NCI-H2196 (cell line): ENCODE measurements around the gene RAPGEF5.

Source experiments
- DNase-seq: peaks from one replicate; lab custom pipeline; 2025; ENCODE audit not compliant: unreplicated experiment; lab: John Stamatoyannopoulos, UW

RAPGEF5 gene

GRCh38 chr7:22378199-22378980 is 21.4 kb upstream of the RAPGEF5 start:
- no peak for DNase-seq

- DNase-seq, result no peak
Measured at GRCh38 chr7:22377703-22378102, 20.7 kb upstream of the RAPGEF5 start.

GRCh38 chr7:22375359-22376048 is 18.6 kb upstream of the RAPGEF5 start:
- DNase-seq, result no peak

- no peak for DNase-seq
Measured at GRCh38 chr7:22373911-22374310, 17.0 kb upstream of the RAPGEF5 start.

- DNase-seq, result no peak
Measured at GRCh38 chr7:22373388-22373787, 16.4 kb upstream of the RAPGEF5 start.

DNA sequence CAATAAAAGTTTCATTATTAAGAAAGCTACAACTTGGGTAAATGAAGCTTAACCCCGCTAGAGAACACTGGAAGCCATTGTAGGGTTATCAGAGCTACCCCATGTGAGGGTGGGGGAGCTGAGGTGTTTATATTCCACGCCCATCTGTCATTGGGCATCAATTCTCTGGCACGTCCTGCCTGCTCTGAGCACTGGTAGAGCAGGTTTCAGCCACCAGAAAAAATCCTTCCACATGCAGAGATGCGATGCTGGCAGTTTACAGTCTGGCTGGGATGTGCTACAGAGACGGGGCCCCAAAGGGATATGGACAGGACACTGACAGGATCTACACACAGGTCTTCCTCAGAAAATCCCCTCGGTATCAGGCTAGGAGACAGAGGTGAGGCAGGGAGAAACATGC is 15.9 kb upstream of the RAPGEF5 start:
- DNase-seq, result no peak

- no peak for DNase-seq
Measured at GRCh38 chr7:22371878-22372277, 14.9 kb upstream of the RAPGEF5 start.

- DNase-seq, result no peak
Measured at GRCh38 chr7:22364900-22365299, 7.9 kb upstream of the RAPGEF5 start.

- DNase-seq, result no peak
Measured at GRCh38 chr7:22363756-22364422, 6.9 kb upstream of the RAPGEF5 start.

GRCh38 chr7:22361795-22362194 is 4.8 kb upstream of the RAPGEF5 start:
- peak; percentile 94 for DNase-seq

DNA sequence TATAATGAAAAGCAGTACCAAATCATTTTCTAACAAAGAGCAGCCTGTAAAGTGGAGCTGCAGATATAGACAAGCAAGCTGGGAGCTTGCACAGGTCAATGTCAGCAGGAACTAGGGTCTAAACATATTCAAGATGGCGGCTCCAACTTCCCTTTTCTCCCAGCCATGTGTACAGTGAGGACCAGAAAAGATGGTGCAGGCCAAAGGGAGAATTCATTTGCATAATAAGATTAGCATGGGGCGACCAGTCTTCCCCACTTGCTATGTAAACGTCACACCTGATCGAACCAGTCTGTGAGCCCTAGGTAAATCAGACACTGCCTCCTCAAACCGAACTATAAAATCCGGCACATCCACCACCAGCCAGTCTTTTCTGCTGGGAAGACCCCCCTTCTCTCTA is 4.4 kb upstream of the RAPGEF5 start:
- peak; percentile 63 for DNase-seq

- DNase-seq, result no peak
Measured at GRCh38 chr7:22358820-22359697, 2.1 kb upstream of the RAPGEF5 start.

DNA sequence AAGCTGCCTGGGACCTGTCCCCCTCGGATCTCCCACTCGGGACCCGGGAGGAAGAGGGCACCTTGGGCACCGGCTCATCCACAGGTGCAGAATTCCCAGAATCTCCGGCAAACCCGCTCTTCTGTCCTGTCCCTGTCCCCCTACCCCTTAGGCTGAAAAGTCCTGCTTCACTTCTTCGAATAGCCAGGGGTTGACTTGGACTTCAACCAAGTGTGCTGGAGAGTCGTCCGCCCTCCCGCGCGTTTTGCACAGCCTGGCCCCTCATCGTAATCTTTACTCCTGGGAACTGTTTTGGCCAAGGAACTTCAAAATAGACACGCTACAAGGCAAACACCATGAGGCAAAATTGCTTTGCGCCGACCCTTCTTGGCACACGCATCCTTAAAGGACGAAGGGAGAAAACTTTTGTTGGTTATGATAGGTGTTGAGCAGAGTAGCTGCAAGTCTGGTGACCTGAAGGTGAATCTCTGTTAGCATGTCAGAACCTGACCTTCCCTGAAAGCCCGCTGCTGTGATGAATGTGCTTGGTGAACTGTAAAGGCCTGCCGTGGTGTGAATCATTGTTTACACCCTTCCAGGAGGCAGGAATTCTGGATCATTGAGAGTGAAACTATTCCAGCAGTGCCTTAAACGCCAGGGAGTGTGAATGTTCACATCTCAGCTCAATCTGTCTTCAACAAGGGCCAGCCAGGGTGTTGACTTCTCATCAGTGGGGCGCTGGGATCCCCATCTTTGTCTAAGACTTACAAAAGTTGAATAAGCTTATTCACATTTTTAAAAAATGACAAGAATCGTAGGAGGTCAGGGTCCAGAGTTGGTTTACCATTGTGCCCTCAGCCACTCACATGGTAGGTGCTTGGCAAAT is 589 bp upstream of the RAPGEF5 start:
- DNase-seq, result peak; percentile 55

GRCh38 chr7:22356010-22356691 is 803 bp downstream of the RAPGEF5 start:
- peak; percentile 39 for DNase-seq

- no peak for DNase-seq
Measured at GRCh38 chr7:22355620-22356009, 1.3 kb downstream of the RAPGEF5 start.

- no peak for DNase-seq
Measured at GRCh38 chr7:22354462-22354861, 2.5 kb downstream of the RAPGEF5 start.

DNA sequence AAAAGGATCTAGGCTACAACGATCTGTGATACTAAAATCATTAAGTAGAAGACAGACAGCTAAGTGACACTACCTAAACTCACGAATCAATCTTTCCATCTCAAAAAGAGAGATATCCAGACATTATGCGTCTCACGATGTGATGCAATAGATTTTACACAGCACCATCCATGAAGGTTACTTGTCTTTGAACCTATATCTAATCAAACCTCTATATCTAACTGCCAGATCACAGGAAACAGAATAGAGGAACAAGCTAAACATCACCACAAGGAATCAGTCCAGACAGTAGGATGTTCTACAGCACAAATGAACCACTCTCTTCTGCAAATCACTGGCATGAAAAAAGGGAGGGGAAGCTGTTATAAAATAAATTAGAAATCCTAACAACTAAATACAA is 4.1 kb downstream of the RAPGEF5 start:
- no peak for DNase-seq

DNA sequence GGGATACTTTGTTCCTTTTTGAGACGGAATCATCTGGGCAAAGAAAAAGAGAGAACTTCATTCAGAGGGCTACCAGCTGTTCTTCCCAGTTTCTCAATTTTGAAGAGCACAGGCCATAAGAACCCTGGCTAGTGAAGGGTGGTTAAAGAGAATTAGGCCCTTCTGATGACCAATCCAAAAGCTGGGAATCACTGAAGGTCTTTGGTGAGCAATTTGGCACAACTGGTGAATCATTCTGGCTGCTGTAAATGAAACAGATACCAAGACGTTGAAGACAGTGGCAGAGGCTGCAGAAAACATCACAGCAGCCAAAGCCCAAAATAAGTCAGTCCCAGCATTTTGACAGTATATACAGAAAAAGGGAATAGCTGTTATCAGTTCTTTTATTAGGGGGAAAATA is 5.1 kb downstream of the RAPGEF5 start:
- no peak for DNase-seq

DNA sequence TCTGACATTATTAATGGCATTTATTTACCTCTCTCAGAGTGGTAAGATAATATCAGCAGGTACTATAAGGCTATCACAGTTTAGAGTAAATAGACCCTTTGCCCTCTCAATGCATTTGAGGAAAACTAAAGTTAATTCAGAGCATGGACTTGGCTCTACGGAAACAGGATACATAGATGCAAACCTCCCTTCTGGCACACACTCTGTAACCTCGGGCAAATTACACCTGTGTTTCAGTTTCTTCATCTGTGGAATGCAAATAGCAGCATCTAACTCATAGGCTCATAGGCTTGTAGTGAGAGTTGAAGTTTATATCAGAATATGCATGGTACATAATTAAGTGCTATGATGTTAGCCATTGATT is 5.6 kb downstream of the RAPGEF5 start:
- peak; percentile 15 for DNase-seq
